Activated CD4-positive, alpha-beta memory T cell treated with anti-CD3 and anti-CD28 coated beads, Interleukin-2, amount 10 ng/mL, durations not matched to agents 7 days and 5 days (primary cell): ENCODE measurements around the gene DDX49. TPM values are rescaled to one million over a fixed set of nuclear protein-coding genes. Genes with fewer than 3 reads are reported as not detected.
A peak's percentile ranks its signal among the peaks of the same experiment; 100 is the strongest.

Source experiments
- CTCF ChIA-PET: fragments of 350-600 bp; sonication (Branson Sonifier 250); formaldehyde crosslinking; loops from one replicate; lab custom pipeline; 2021; ENCODE audit warnings: antibody characterized with exemption, inconsistent platforms; lab: Charles Lee
- POLR2A ChIA-PET: fragments of 350-600 bp; sonication (Branson Sonifier 250); formaldehyde crosslinking; loops from one replicate; lab custom pipeline; 2021; ENCODE audit warnings: antibody characterized with exemption; lab: Charles Lee
- DNase-seq: peaks from one replicate; pipeline ENCODE4 v3.0.0-alpha.2; 2020
- H3K27ac Mint-ChIP-seq: one replicate; pipeline ENCODE4 v1.8.0; 2021; ENCODE audit warnings: mild to moderate bottlenecking, mixed read lengths
- H3K27me3 Mint-ChIP-seq: one replicate; pipeline ENCODE4 v1.8.0; 2021; ENCODE audit warnings: mixed read lengths
- H3K36me3 Mint-ChIP-seq: one replicate; pipeline ENCODE4 v1.8.0; 2021; ENCODE audit warnings: low read depth, mixed read lengths
- H3K4me1 Mint-ChIP-seq: one replicate; pipeline ENCODE4 v1.8.0; 2021; ENCODE audit warnings: mixed read lengths
- H3K4me3 Mint-ChIP-seq: one replicate; pipeline ENCODE4 v1.8.0; 2021; ENCODE audit warnings: mild to moderate bottlenecking, mixed read lengths
- H3K9me3 Mint-ChIP-seq: one replicate; pipeline ENCODE4 v1.8.0; 2021; ENCODE audit warnings: mixed read lengths
- total RNA-seq, 2 experiments: library from RNA; stranded (reverse); gene quantifications; one replicate each; pipeline ENCODE4 v1.2.3, GENCODE V29; 2021

The DDX49 gene
- total RNA-seq, 2 experiments from 2014 or later, result 34.0 to 36.2 TPM

GRCh38 chr19:18928018-18928805, 8.7 kb downstream of the DDX49 start:
- POLR2A ChIA-PET, result interaction anchor here (4.9 kb wide), 1 partner anchor 10 kb away, joined by 32 read pairs; the partner anchor contains the start of genes COPE and DDX49
- Mint-ChIP-seq H3K4me1 (peaks cover 4% of the 10 kb centered on the region), H3K9me3 (no peaks in the 10 kb centered on the region), H3K36me3 (peaks cover 22% of the 10 kb centered on the region), H3K4me3 (no peak overlapping the region), H3K27ac (no peak overlapping the region), H3K27me3 (peaks cover 2% of the 10 kb centered on the region)
- no peak for DNase-seq
- CTCF ChIA-PET, result no interaction called here

- POLR2A ChIA-PET, result interaction anchor here (1.4 to 4.9 kb wide), 2 partner anchors 9 to 11 kb away, joined by 3 to 32 read pairs; partner anchors contain the start of genes COPE and DDX49
- DNase-seq, result no peak
- CTCF ChIA-PET, result interaction anchor here (0.7 kb wide), 1 partner anchor 501 kb away, joined by 3 read pairs; no protein-coding TSS in a partner anchor
- Mint-ChIP-seq H3K36me3 (peaks cover 15% of the 10 kb centered on the region), H3K27ac (no peak overlapping the region), H3K27me3 (peaks cover 8% of the 10 kb centered on the region), H3K4me3 (no peak overlapping the region), H3K9me3 (no peaks in the 10 kb centered on the region), H3K4me1 (peaks cover 6% of the 10 kb centered on the region)
These were observed 9.8 kb downstream of the DDX49 start for GRCh38 chr19:18929311-18929710.

DNA sequence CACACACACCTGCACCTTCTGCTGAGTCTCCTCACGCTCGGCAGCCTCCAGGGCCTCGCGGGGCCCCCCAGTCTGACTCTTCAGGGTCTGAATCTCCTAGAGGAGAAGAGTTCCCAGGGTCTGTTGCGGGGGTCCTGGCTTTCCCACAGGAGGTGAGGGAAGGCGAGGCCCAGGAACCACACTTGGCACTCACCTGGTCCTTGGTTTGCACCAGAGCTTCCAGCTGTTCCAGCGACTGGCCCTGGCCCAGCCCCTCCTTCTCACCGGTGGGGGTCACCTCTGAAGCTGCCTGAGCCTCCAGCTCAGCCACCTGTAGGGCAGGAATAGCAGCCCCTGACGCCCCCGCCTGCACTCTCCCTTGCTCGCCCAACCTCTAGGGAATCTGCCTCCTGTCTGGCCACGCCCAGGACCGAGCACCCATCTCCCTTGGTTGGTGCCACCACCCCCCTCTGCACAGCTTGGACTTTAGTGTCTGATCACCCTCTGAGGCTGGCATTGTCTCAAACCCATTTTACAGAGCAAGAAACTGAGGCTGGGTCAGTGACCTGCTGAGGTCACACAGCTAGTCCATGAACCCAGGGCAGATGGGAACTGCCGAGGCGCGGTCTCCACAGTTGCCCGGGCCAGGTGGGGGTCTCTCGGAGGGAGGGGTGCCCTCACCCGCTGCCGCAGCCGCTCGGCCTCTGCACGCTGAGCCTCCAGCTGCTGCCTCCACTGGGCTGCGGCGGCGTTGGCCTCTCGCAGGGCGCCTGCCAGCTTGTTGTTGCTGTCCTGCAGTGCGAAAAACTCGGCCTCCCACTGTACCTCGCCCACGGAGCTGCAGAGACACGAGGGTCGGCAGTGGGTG, 12.0 kb downstream of the DDX49 start:
- Mint-ChIP-seq H3K9me3 (no peaks in the 10 kb centered on the region), H3K4me3 (no peak overlapping the region), H3K27ac (no peak overlapping the region), H3K4me1 (peaks cover 6% of the 10 kb centered on the region), H3K36me3 (peaks cover 3% of the 10 kb centered on the region), H3K27me3 (peaks cover 8% of the 10 kb centered on the region)
- no peak for DNase-seq
- POLR2A ChIA-PET, result interaction anchor here (4.9 kb wide), 1 partner anchor 13 kb away, joined by 32 read pairs; the partner anchor contains the start of genes COPE and DDX49
- CTCF ChIA-PET, result no interaction called here

GRCh38 chr19:18932216-18932841, 12.8 kb downstream of the DDX49 start:
- CTCF ChIA-PET, result no interaction called here
- Mint-ChIP-seq H3K4me1 (peaks cover 6% of the 10 kb centered on the region), H3K4me3 (peak overlapping the region; percentile 49), H3K27ac (no peak overlapping the region), H3K27me3 (peaks cover 8% of the 10 kb centered on the region), H3K9me3 (no peaks in the 10 kb centered on the region), H3K36me3 (peaks cover 3% of the 10 kb centered on the region)
- POLR2A ChIA-PET, result interaction anchor here (1.3 kb wide), 1 partner anchor 13 kb away, joined by 6 read pairs; the partner anchor contains the start of genes COPE and DDX49
- peak; percentile 83 for DNase-seq

GRCh38 chr19:18933297-18933696, 13.8 kb downstream of the DDX49 start:
- Mint-ChIP-seq H3K4me1 (peaks cover 6% of the 10 kb centered on the region), H3K4me3 (no peak overlapping the region), H3K27ac (no peak overlapping the region), H3K9me3 (no peaks in the 10 kb centered on the region), H3K27me3 (peaks cover 10% of the 10 kb centered on the region), H3K36me3 (no peaks in the 10 kb centered on the region)
- ChIA-PET POLR2A (interaction anchor here (1.3 kb wide), 1 partner anchor 14 kb away, joined by 6 read pairs; the partner anchor contains the start of genes COPE and DDX49), CTCF (no interaction called here)
- DNase-seq, result no peak

DNA sequence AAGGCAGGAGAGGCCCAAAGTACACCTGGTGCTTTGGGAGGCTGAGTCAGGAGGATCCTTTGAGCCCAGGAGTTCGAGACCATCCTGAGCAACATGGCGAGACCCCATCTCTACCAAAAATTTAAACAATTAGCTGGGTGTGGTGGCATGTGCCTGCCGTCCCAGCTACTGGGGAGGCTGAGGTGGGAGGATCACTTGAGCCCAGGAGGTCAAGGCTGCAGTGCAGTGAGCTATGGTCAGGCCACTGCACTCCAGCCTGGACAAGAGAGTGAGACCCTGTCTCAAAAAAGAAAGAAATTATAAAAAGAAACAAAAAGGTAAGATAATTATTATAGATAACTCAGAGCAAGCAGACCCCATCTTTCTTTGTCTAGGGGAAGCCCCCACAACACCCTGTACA, 19.6 kb downstream of the DDX49 start:
- Mint-ChIP-seq H3K36me3 (no peaks in the 10 kb centered on the region), H3K4me3 (no peak overlapping the region), H3K27me3 (peaks cover 37% of the 10 kb centered on the region), H3K4me1 (peaks cover 7% of the 10 kb centered on the region), H3K27ac (no peak overlapping the region), H3K9me3 (no peaks in the 10 kb centered on the region)
- DNase-seq, result no peak
- ChIA-PET CTCF (no interaction called here), POLR2A (no interaction called here)

GRCh38 chr19:18939922-18940768, 20.6 kb downstream of the DDX49 start:
- Mint-ChIP-seq H3K27me3 (peaks cover 37% of the 10 kb centered on the region), H3K36me3 (no peaks in the 10 kb centered on the region), H3K4me3 (no peak overlapping the region), H3K4me1 (peaks cover 7% of the 10 kb centered on the region), H3K27ac (no peak overlapping the region), H3K9me3 (no peaks in the 10 kb centered on the region)
- DNase-seq, result no peak
- CTCF ChIA-PET, result no interaction called here
- POLR2A ChIA-PET, result no interaction called here

GRCh38 chr19:18940769-18941627, 21.5 kb downstream of the DDX49 start, which contains the start of gene HOMER3:
Gene HOMER3 (minus strand): TSS chr19:18941217. CDS start chr19:18938982, 2,235 bp downstream.
- Mint-ChIP-seq H3K27me3 (peaks cover 37% of the 10 kb centered on the region), H3K4me1 (peaks cover 7% of the 10 kb centered on the region), H3K9me3 (no peaks in the 10 kb centered on the region), H3K27ac (no peak within 1 kb of the TSS), H3K4me3 (no peak within 1 kb of the TSS), H3K36me3 (no peaks in the 10 kb centered on the region)
- DNase-seq, result peak; percentile 75
- ChIA-PET POLR2A (no interaction called here), CTCF (no interaction called here)

- no peak overlapping the region for H3K27ac Mint-ChIP-seq
- no peaks in the 10 kb centered on the region for H3K9me3 Mint-ChIP-seq
- ChIA-PET POLR2A (no interaction called here), CTCF (no interaction called here)
- no peaks in the 10 kb centered on the region for H3K36me3 Mint-ChIP-seq
- DNase-seq, result no peak
- no peak overlapping the region for H3K4me3 Mint-ChIP-seq
- H3K27me3 Mint-ChIP-seq, result peaks cover 37% of the 10 kb centered on the region
- peaks cover 7% of the 10 kb centered on the region for H3K4me1 Mint-ChIP-seq
These were observed 22.3 kb downstream of the DDX49 start for GRCh38 chr19:18941628-18942354.

- CTCF ChIA-PET, result no interaction called here
- Mint-ChIP-seq H3K9me3 (no peaks in the 10 kb centered on the region), H3K4me1 (peaks cover 7% of the 10 kb centered on the region), H3K27me3 (peaks cover 37% of the 10 kb centered on the region), H3K36me3 (no peaks in the 10 kb centered on the region), H3K4me3 (no peak overlapping the region), H3K27ac (no peak overlapping the region)
- POLR2A ChIA-PET, result no interaction called here
- no peak for DNase-seq
These were observed 23.2 kb downstream of the DDX49 start for GRCh38 chr19:18942692-18943091.

GRCh38 chr19:18943465-18943864, 23.9 kb downstream of the DDX49 start:
- ChIA-PET POLR2A (no interaction called here), CTCF (no interaction called here)
- peaks cover 7% of the 10 kb centered on the region for H3K4me1 Mint-ChIP-seq
- no peak overlapping the region for H3K27ac Mint-ChIP-seq
- no peaks in the 10 kb centered on the region for H3K9me3 Mint-ChIP-seq
- H3K36me3 Mint-ChIP-seq, result no peaks in the 10 kb centered on the region
- no peak overlapping the region for H3K4me3 Mint-ChIP-seq
- H3K27me3 Mint-ChIP-seq, result peaks cover 33% of the 10 kb centered on the region
- DNase-seq, result no peak
